Tibial artery (tissue), 4 donors: ENCODE measurements around the gene KRTCAP2.

Source experiments
- DNase-seq, 2 donors: peaks; one replicate each; pipeline ENCODE4 v3.0.0-alpha.2; 2019
- H3K27ac ChIP-seq, 2 donors: fragments of 200-600 bp; sonication (generic) in 1 of 2; 1 replicate in 1 of 2; 2 replicates in 1 of 2; pipeline ENCODE4 v1.5.1; 2018 to 2019; ENCODE audit warnings: mild to moderate bottlenecking in 1 of 2
- H3K27me3 ChIP-seq, 2 donors: fragments of 200-600 bp; sonication (generic) in 1 of 2; one replicate each; pipeline versions ENCODE4 v1.5.1 to v1.6.0; 2016 to 2019
- H3K36me3 ChIP-seq, 3 donors: fragments of 200-600 bp; sonication (generic) in 2 of 3; one replicate each; pipeline ENCODE4 v1.5.1; 2016 to 2019; ENCODE audit warnings: mild to moderate bottlenecking in 2 of 3
- H3K4me1 ChIP-seq, 4 donors: fragments of 200-600 bp; sonication (generic) in 2 of 4; 1 replicate in 3 of 4; 2 replicates in 1 of 4; pipeline ENCODE4 v1.5.1; 2016 to 2019
- H3K4me3 ChIP-seq, 2 donors: fragments of 200-600 bp; sonication (generic) in 1 of 2; 1 replicate in 1 of 2; 2 replicates in 1 of 2; pipeline ENCODE4 v1.5.1; 2018 to 2019; ENCODE audit warnings: mild to moderate bottlenecking in 2 of 2
- H3K9me3 ChIP-seq, 3 donors: fragments of 200-600 bp; sonication (generic) in 1 of 3; one replicate each; pipeline ENCODE4 v1.5.1; 2016 to 2019
- intact Hi-C: fragments of 100-400 bp; cut with DNase I; formaldehyde crosslinking; loops from one replicate; pipeline ENCODE4 v1.15.0; 2023; ENCODE audit warnings: low total_unique reads
- TF ChIP-seq, protein P1 (sequence below), 2 experiments: fragments of 200-600 bp in 1 of 2; fragments of 450-650 bp in 1 of 2; IDR thresholded peaks; one replicate each; pipeline ENCODE4 v1.5.1; 2017 to 2019; ENCODE audit warnings: antibody characterized with exemption in 2 of 2, mild to moderate bottlenecking in 1 of 2, moderate library complexity in 1 of 2

Gene KRTCAP2

GRCh38 chr1:155128755-155129473 lies 44.2 kb downstream of the KRTCAP2 start:
- peaks cover 0 to 28% (median 0%) of the 10 kb centered on the region in 3 donors for H3K36me3 ChIP-seq
- no peaks in the 10 kb centered on the region for H3K9me3 ChIP-seq
- H3K4me3 ChIP-seq, result peak overlapping the region; percentile 55 to 59
- intact Hi-C loops, result loop anchor here (5.0 kb wide), 1 partner anchor 37 kb away; no protein-coding TSS in a partner anchor
- H3K27ac ChIP-seq, result no peak overlapping the region
- H3K4me1 ChIP-seq, result peaks cover 0 to 43% (median 28%) of the 10 kb centered on the region in 4 donors
- no peak for DNase-seq
- TF ChIP-seq, protein P1, sequence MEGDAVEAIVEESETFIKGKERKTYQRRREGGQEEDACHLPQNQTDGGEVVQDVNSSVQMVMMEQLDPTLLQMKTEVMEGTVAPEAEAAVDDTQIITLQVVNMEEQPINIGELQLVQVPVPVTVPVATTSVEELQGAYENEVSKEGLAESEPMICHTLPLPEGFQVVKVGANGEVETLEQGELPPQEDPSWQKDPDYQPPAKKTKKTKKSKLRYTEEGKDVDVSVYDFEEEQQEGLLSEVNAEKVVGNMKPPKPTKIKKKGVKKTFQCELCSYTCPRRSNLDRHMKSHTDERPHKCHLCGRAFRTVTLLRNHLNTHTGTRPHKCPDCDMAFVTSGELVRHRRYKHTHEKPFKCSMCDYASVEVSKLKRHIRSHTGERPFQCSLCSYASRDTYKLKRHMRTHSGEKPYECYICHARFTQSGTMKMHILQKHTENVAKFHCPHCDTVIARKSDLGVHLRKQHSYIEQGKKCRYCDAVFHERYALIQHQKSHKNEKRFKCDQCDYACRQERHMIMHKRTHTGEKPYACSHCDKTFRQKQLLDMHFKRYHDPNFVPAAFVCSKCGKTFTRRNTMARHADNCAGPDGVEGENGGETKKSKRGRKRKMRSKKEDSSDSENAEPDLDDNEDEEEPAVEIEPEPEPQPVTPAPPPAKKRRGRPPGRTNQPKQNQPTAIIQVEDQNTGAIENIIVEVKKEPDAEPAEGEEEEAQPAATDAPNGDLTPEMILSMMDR (IDR thresholded peaks at IDR 0.05), result no peak
- H3K27me3 ChIP-seq, result peaks cover 0 to 43% of the 10 kb centered on the region in 2 donors

DNA sequence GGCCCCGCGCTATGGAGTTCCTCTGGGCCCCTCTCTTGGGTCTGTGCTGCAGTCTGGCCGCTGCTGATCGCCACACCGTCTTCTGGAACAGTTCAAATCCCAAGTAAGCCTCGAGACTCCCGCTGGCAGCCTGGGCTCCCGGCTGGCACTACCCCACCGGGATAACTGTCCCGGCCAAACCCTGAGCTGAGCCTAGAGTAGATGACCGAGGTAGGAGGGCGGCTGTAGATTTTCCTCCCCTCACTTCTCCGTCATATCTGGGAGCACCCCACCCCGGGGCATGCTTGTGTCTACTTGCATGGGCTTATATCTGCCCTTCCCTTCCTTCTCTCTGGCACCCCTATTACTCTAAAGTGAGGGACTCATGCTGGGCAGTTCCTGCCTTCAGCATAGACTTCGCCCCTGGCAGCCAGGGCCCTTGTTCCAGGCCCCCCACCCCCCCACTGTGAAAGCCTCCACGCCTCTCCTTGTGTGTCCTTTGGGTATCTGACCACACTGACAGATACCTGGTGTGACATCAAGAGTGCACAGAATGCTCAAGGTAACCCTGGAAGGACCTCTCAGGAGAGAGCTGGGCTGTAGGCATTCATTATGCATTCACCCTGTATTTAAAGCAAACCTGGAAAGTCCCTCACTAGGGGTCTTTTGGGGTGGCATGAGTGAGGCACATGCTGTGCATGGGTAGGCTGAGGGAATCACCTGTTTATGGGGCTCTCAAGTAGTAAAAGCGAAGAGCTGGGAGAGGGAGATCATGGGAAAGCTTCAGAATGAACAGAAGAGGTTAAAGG lies 44.9 kb downstream of the KRTCAP2 start:
- Histone ChIP-seq H3K9me3 (no peaks in the 10 kb centered on the region), H3K4me1 (peaks cover 0 to 39% (median 28%) of the 10 kb centered on the region in 4 donors), H3K27me3 (peaks cover 0 to 43% of the 10 kb centered on the region in 2 donors), H3K4me3 (peak overlapping the region; percentile 55 to 59), H3K36me3 (peaks cover 0 to 21% (median 0%) of the 10 kb centered on the region in 3 donors), H3K27ac (peak overlapping the region; percentile 41 to 62)
- no peak for DNase-seq
- TF ChIP-seq, protein P1 (IDR thresholded peaks at IDR 0.05), result no peak
- intact Hi-C loops, result loop anchor here (5.0 kb wide), 1 partner anchor 36 kb away; no protein-coding TSS in a partner anchor

DNA sequence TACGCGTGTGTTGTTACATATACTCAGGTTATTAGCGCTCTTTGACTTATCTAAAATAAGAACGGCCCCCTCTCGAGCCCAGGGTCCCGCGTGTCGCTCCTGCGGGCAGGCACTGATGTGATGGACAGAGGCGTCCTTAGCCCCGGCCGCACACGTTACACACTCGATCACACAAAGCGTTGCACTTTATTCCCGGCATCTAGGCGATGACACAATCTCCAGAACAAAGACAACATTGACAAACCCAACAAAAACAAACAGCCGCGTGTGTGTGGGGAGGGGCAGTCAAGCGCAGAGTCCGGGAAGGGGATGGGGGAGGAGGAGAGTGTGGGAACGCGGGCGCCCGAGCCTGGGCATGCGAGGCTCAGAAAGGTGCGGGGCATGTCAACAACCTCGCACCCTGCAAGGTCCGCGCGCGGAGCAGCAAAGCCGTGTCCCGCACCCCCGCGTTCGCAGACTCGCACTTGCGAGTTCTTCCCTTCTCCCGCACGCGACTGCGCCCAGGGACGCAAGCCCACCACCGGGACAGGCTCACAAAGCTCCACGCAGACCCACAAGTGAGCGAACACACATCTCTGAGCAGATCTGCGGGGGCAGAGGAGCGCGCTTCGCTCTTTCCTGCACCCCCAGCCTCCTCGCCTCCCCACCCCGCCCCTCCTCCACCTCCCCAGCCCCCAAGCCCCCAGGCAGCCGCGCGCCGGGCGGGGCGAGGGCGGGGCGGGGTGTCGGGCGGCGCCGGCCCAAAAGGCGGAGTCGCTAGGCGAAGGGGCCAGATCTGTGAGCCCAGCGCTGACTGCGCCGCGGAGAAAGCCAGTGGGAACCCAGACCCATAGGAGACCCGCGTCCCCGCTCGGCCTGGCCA lies 45.8 kb downstream of the KRTCAP2 start, which contains the start of gene EFNA1:
Gene EFNA1 (plus strand): TSS at position 772 of the 862 bp plus-strand sequence. CDS start 102 bp downstream, outside the sequence.
- Histone ChIP-seq H3K36me3 (peaks cover 0 to 12% (median 0%) of the 10 kb centered on the region in 3 donors), H3K27ac (peak within 1 kb of the TSS; percentile 41 to 62), H3K4me3 (peak within 1 kb of the TSS; percentile 55 to 59), H3K27me3 (peaks cover 0 to 43% of the 10 kb centered on the region in 2 donors), H3K4me1 (peaks cover 0 to 39% (median 28%) of the 10 kb centered on the region in 4 donors), H3K9me3 (no peaks in the 10 kb centered on the region)
- TF ChIP-seq, protein P1 (IDR thresholded peaks at IDR 0.05), result no peak
- intact Hi-C loops, result loop anchor here (5.0 kb wide), 1 partner anchor 35 kb away; no protein-coding TSS in a partner anchor
- DNase-seq, result peak; percentile 66 to 77

- peak in 1 of 2 donors; percentile 67 for DNase-seq
- H3K4me3 ChIP-seq, result peak overlapping the region; percentile 55 to 59
These were observed 46.5 kb downstream of the KRTCAP2 start for GRCh38 chr1:155126556-155127104.

More at GRCh38 chr1:155126556-155127104, 46.5 kb downstream of the KRTCAP2 start:
- Histone ChIP-seq H3K27ac (peak overlapping the region; percentile 41 to 62), H3K4me1 (peaks cover 0 to 39% (median 28%) of the 10 kb centered on the region in 4 donors), H3K9me3 (no peaks in the 10 kb centered on the region), H3K36me3 (peaks cover 0 to 6% (median 0%) of the 10 kb centered on the region in 3 donors), H3K27me3 (peaks cover 0 to 41% of the 10 kb centered on the region in 2 donors)
- TF ChIP-seq, protein P1 (IDR thresholded peaks at IDR 0.05), result no peak
- intact Hi-C loops, result loop anchor here (5.0 kb wide), 1 partner anchor 34 kb away; no protein-coding TSS in a partner anchor
